Measurements from ENCODE around the gene SCD.
"Not testable (repeated sequence)": the region's sequence is repeated elsewhere in the genome, so short reads cannot be mapped to it uniquely, and the experiment has no call there.

SCD gene

DNA sequence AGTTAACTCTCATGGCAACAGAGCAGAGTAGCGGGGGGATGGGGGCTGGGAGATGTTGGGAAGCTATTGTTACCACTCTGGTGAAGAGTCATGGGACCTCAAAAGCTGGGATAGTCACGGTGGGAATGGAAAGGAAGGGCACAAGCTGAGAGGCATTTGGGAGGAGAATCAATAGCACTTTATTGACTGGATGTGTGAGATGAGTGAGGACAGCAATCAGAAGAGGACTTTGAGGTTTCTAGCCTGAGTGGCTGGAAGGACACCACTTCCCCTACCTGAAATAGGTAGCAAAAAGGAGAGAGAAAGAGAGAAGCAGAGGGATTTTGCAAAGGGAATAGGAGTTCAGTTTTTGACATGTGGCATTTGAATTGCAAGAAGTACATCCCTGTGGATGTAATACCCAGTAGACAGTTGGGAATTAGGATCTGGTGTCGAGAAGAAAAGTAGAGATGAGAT lies 27.2 kb downstream of the SCD start:
- Histone ChIP-seq H3K36me3 (ENCODE audit: control insufficient read depth, insufficient read depth, low read length) (no peaks in the 10 kb centered on the region), H3K4me3 (replicated peaks; ENCODE audit: low read depth, low read length) (peak overlapping the region; percentile 59), H3K27me3 (replicated peaks; ENCODE audit: control insufficient read depth, insufficient read depth, low read length) (no peaks in the 10 kb centered on the region)
- DNase-seq (ENCODE audit: extremely low read depth, insufficient read length) = no peak
- TF ChIP-seq, protein P1, sequence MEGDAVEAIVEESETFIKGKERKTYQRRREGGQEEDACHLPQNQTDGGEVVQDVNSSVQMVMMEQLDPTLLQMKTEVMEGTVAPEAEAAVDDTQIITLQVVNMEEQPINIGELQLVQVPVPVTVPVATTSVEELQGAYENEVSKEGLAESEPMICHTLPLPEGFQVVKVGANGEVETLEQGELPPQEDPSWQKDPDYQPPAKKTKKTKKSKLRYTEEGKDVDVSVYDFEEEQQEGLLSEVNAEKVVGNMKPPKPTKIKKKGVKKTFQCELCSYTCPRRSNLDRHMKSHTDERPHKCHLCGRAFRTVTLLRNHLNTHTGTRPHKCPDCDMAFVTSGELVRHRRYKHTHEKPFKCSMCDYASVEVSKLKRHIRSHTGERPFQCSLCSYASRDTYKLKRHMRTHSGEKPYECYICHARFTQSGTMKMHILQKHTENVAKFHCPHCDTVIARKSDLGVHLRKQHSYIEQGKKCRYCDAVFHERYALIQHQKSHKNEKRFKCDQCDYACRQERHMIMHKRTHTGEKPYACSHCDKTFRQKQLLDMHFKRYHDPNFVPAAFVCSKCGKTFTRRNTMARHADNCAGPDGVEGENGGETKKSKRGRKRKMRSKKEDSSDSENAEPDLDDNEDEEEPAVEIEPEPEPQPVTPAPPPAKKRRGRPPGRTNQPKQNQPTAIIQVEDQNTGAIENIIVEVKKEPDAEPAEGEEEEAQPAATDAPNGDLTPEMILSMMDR (IDR thresholded peaks at IDR 0.05; ENCODE audit: insufficient read depth, low read length, poor library complexity, severe bottlenecking) = no peak

- H3K36me3 ChIP-seq (ENCODE audit: control insufficient read depth, insufficient read depth, low read length); DNase-seq (ENCODE audit: extremely low read depth, insufficient read length); H3K27me3 ChIP-seq (replicated peaks; ENCODE audit: control insufficient read depth, insufficient read depth, low read length): not testable (repeated sequence)
- peak overlapping the region; percentile 59 for H3K4me3 ChIP-seq (replicated peaks; ENCODE audit: low read depth, low read length)
These were observed 27.8 kb downstream of the SCD start for GRCh38 chr10:100374677-100375353.

DNA sequence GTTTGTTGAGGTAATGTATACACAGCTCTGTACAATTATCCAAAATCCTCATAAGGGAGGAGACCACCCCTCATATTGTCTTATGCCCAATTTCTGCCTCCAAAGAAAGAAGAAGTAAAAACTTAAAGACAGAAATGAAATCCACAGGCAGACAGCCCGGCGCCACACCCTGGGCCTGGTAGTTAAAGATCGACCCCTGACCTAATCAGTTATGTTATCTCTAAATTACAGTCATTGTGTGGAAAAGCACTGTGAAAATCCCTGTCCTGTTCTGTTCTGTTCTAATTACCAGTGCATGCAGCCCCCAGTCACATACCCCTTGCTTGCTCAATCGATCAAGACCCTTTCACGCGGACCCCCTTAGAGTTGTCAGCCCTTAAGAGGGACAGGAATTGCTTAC lies 29.6 kb downstream of the SCD start:
- H3K4me3 ChIP-seq (replicated peaks; ENCODE audit: low read depth, low read length); H3K36me3 ChIP-seq (ENCODE audit: control insufficient read depth, insufficient read depth, low read length); DNase-seq (ENCODE audit: extremely low read depth, insufficient read length); H3K27me3 ChIP-seq (replicated peaks; ENCODE audit: control insufficient read depth, insufficient read depth, low read length): not testable (repeated sequence)

- TF ChIP-seq, protein P1 (IDR thresholded peaks at IDR 0.05; ENCODE audit: insufficient read depth, low read length, poor library complexity, severe bottlenecking) = no peak
- DNase-seq (ENCODE audit: extremely low read depth, insufficient read length) = peak; percentile 56
- H3K27me3 ChIP-seq (replicated peaks; ENCODE audit: control insufficient read depth, insufficient read depth, low read length) = no peaks in the 10 kb centered on the region
- H3K36me3 ChIP-seq (ENCODE audit: control insufficient read depth, insufficient read depth, low read length) = no peaks in the 10 kb centered on the region; the same call in 1 of the 2 replicates
- no peak overlapping the region for H3K4me3 ChIP-seq (replicated peaks; ENCODE audit: low read depth, low read length)
These were observed 30.8 kb downstream of the SCD start for GRCh38 chr10:100377830-100378229.

GRCh38 chr10:100380400-100380799 lies 33.4 kb downstream of the SCD start:
- Histone ChIP-seq H3K27me3 (replicated peaks; ENCODE audit: control insufficient read depth, insufficient read depth, low read length) (no peaks in the 10 kb centered on the region), H3K4me3 (replicated peaks; ENCODE audit: low read depth, low read length) (no peak overlapping the region), H3K36me3 (ENCODE audit: control insufficient read depth, insufficient read depth, low read length) (no peaks in the 10 kb centered on the region; the same call in 1 of the 2 replicates)
- TF ChIP-seq, protein P1 (IDR thresholded peaks at IDR 0.05; ENCODE audit: insufficient read depth, low read length, poor library complexity, severe bottlenecking) = no peak
- no peak for DNase-seq (ENCODE audit: extremely low read depth, insufficient read length)

GRCh38 chr10:100382553-100382952 lies 35.5 kb downstream of the SCD start:
- no peak overlapping the region for H3K4me3 ChIP-seq (replicated peaks; ENCODE audit: low read depth, low read length)
- TF ChIP-seq, protein P1 (IDR thresholded peaks at IDR 0.05; ENCODE audit: insufficient read depth, low read length, poor library complexity, severe bottlenecking) = no peak
- no peaks in the 10 kb centered on the region; the same call in 1 of the 2 replicates for H3K36me3 ChIP-seq (ENCODE audit: control insufficient read depth, insufficient read depth, low read length)
- no peaks in the 10 kb centered on the region for H3K27me3 ChIP-seq (replicated peaks; ENCODE audit: control insufficient read depth, insufficient read depth, low read length)
- no peak for DNase-seq (ENCODE audit: extremely low read depth, insufficient read length)

DNA sequence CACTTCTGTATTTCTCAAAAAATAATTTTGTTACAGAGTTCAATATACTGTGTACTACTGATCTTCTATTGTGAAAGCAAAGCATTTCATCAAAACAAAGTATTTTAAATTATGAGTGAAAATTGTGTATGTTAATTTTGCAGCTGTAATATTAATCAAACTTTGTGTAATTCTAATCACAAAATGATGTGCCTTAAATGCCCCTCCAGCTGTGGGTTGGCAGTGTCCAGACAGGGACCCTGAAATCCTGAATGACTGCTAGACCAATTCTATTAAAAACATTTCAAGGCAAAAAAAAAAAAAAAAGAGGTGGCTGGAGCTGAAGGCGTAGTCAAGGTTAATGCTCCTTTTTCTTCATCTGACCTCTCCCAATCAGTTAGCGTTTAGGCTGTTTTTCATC lies 36.2 kb downstream of the SCD start:
- DNase-seq (ENCODE audit: extremely low read depth, insufficient read length) = no peak
- TF ChIP-seq, protein P1 (IDR thresholded peaks at IDR 0.05; ENCODE audit: insufficient read depth, low read length, poor library complexity, severe bottlenecking) = no peak
- H3K4me3 ChIP-seq (replicated peaks; ENCODE audit: low read depth, low read length) = no peak overlapping the region
- H3K27me3 ChIP-seq (replicated peaks; ENCODE audit: control insufficient read depth, insufficient read depth, low read length) = no peaks in the 10 kb centered on the region
- no peaks in the 10 kb centered on the region; the same call in 1 of the 2 replicates for H3K36me3 ChIP-seq (ENCODE audit: control insufficient read depth, insufficient read depth, low read length)

Measured in GM06990 (cell line).